ENCODE results near the gene EVI5. TPM values are rescaled to one million over a fixed set of nuclear protein-coding genes. Genes with fewer than 3 reads are reported as not detected.
"Not testable (repeated sequence)": the region's sequence is repeated elsewhere in the genome, so short reads cannot be mapped to it uniquely, and the experiment has no call there.

The EVI5 gene
- total RNA-seq, 2 experiments from 2014 or later: 13.6 to 13.8 TPM

GRCh38 chr1:92746255-92746654 lies 38.7 kb downstream of the EVI5 start:
- H3K27ac Mint-ChIP-seq, H3K4me3 Mint-ChIP-seq, H3K9me3 Mint-ChIP-seq, H3K4me1 Mint-ChIP-seq, H3K36me3 Mint-ChIP-seq, H3K27me3 Mint-ChIP-seq, DNase-seq: not testable (repeated sequence)

DNA sequence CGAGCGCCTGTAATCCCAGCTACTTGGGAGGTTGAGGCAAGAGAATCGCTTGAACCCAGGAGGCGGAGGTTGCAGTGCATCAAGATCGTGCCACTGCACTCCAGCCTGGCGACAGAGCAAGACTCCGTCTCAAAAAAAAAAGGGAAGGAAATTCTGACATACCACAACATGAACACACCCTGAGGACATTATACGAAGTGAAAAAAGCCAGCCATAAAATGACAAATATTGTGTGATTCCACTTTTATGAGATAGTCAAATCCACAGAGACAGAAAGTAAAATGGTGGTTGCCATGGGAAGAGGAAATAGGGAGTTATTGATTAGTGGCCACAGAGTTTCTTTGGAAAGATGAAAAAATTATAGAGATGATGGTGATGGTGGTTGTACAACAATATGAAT lies 41.7 kb downstream of the EVI5 start:
- Mint-ChIP-seq H3K9me3 (no peaks in the 10 kb centered on the region), H3K27me3 (no peaks in the 10 kb centered on the region), H3K4me1 (no peaks in the 10 kb centered on the region), H3K27ac (no peak overlapping the region), H3K36me3 (no peaks in the 10 kb centered on the region), H3K4me3 (no peak overlapping the region)
- DNase-seq: no peak

DNA sequence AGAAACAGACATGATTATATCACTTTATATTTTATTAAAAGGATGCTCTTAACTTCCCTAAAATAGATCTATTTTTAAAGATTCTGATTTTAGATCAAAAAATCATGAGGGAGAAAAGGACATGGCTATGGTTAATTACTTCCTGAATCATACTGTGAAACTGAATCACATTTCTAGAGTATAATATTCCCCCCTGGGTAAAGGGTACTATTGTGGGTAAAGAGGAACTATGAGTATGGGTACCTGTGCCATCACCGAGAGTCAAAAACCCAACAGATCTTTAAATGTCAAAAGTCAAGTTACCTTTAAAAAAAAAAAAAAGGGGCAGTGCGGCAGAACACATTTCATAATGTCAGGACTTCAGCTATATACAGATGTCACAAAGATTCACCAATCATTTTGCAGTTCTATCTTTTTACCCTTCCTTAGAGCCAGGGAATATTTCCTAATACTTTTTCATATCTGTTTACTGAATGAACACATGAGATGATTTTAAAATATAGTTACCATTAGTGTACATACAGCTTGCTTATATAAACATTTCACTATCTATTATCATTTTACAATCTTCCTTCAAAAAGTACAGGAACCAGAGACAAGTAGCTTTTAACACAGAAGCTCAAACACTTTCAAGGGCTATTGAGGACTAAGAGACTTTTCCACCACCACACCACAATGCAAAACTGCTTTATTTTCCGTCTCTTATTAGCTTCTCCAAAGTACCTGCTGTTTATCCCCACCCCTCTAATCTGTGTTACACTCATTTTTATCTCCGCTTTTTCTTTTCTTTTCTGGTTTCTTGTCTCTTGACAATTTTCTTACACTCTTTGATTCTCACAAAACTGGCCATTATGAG lies 45.0 kb downstream of the EVI5 start:
- no peaks in the 10 kb centered on the region for H3K36me3 Mint-ChIP-seq
- H3K4me3 Mint-ChIP-seq: no peak overlapping the region
- H3K27ac Mint-ChIP-seq: no peak overlapping the region
- peaks cover 4% of the 10 kb centered on the region for H3K27me3 Mint-ChIP-seq
- no peaks in the 10 kb centered on the region for H3K9me3 Mint-ChIP-seq
- no peaks in the 10 kb centered on the region for H3K4me1 Mint-ChIP-seq
- DNase-seq: no peak

DNA sequence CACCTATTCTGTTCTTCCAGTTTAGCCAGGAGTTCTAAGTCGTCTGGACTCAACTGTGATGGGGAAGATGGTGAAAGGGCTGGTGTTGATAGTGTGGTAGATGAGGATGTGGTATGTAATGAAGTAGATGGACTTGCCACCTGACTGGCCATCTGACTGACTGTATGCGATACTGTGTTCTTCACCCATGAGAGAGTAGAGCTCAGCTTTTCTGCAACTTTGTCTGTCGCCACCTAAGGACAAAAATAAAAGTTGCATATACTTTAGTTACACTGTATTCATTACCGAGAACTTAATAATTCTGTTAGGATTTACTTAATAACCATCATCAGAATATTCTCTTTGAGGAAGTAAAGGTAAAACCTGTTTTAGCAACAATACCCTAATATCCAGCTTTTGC lies 48.5 kb downstream of the EVI5 start:
- peaks cover 4% of the 10 kb centered on the region for H3K27me3 Mint-ChIP-seq
- H3K27ac Mint-ChIP-seq: no peak overlapping the region
- H3K4me1 Mint-ChIP-seq: no peaks in the 10 kb centered on the region
- H3K9me3 Mint-ChIP-seq: peaks cover 2% of the 10 kb centered on the region
- no peaks in the 10 kb centered on the region for H3K36me3 Mint-ChIP-seq
- no peak overlapping the region for H3K4me3 Mint-ChIP-seq
- no peak for DNase-seq

DNA sequence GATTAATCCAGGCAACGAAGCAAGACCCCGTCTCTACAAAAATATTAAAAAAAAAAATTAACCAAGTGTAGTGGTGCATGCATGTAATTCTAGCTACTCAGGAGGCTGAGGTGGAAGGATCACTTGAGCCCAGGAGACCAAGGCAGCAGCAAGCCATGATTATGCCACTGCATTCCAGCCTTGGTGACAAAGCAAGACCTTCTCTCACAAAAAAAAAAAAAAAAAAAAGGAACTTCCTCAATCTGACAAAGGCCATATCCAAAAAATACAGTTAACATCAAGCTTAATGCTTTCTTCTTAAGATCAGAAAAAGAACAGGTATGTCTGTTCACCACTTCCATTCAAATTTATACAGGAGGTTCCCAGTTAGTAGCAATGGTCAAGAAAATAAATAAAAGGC lies 54.4 kb downstream of the EVI5 start:
- H3K36me3 Mint-ChIP-seq: no peaks in the 10 kb centered on the region

GRCh38 chr1:92728697-92729096 lies 56.2 kb downstream of the EVI5 start:
- Mint-ChIP-seq H3K27me3 (peaks cover 3% of the 10 kb centered on the region), H3K27ac (no peak overlapping the region), H3K9me3 (peaks cover 2% of the 10 kb centered on the region), H3K4me3 (no peak overlapping the region), H3K4me1 (peaks cover 4% of the 10 kb centered on the region), H3K36me3 (no peaks in the 10 kb centered on the region)
- DNase-seq: no peak

More for the DNA sequence above, 54.4 kb downstream of the EVI5 start:
- Mint-ChIP-seq H3K9me3 (peaks cover 2% of the 10 kb centered on the region), H3K4me3 (no peak overlapping the region), H3K4me1 (peaks cover 4% of the 10 kb centered on the region), H3K27ac (no peak overlapping the region), H3K27me3 (peaks cover 3% of the 10 kb centered on the region)
- DNase-seq: no peak

GRCh38 chr1:92723713-92724112 lies 61.2 kb downstream of the EVI5 start:
- H3K36me3 Mint-ChIP-seq, H3K27me3 Mint-ChIP-seq, DNase-seq: not testable (repeated sequence)

DNA sequence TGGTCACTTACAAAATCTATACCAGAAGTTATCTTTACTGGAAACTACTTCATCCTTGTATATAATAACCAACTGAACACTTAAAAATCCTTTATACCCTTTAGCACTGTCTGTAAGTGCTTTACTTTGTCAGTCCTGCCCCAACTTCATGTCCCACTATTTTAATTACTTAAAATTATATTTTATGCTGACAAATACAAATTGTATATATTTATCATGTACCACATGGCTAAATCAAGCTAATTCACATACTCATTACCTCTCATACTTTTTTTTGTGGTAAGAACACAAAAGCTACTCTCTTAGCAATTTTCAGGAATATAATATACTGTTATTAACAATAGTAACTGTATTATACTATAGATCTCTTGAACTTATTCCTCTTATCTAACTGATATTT lies 63.0 kb downstream of the EVI5 start:
- H3K27me3 Mint-ChIP-seq: peaks cover 11% of the 10 kb centered on the region
- H3K4me1 Mint-ChIP-seq: no peaks in the 10 kb centered on the region
- DNase-seq: no peak
- H3K27ac Mint-ChIP-seq: no peak overlapping the region
- H3K9me3 Mint-ChIP-seq: peaks cover 2% of the 10 kb centered on the region
- H3K36me3 Mint-ChIP-seq: peaks cover 3% of the 10 kb centered on the region
- no peak overlapping the region for H3K4me3 Mint-ChIP-seq

More at GRCh38 chr1:92723713-92724112, 61.2 kb downstream of the EVI5 start:
- not testable (repeated sequence) for H3K4me3 Mint-ChIP-seq, H3K4me1 Mint-ChIP-seq, H3K27ac Mint-ChIP-seq, H3K9me3 Mint-ChIP-seq

DNA sequence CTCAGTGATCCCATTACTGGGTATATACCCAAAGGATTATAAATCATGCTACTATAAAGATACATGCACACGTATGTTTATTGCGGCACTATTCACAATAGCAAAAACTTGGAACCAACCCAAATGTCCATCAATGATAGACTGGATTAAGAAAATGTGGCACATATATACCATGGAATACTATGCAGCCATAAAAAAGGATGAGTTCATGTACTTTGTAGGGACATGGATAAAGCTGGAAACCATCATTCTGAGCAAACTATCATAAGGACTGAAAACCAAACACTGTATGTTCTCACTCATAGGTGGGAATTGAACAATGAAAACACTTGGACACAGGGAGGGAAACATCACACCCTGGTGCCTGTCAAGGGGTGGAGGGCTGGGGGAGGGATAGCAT lies 63.8 kb downstream of the EVI5 start:
- peaks cover 14% of the 10 kb centered on the region for H3K27me3 Mint-ChIP-seq
- H3K27ac Mint-ChIP-seq, H3K4me1 Mint-ChIP-seq, H3K36me3 Mint-ChIP-seq, H3K4me3 Mint-ChIP-seq, DNase-seq, H3K9me3 Mint-ChIP-seq: not testable (repeated sequence)

DNA sequence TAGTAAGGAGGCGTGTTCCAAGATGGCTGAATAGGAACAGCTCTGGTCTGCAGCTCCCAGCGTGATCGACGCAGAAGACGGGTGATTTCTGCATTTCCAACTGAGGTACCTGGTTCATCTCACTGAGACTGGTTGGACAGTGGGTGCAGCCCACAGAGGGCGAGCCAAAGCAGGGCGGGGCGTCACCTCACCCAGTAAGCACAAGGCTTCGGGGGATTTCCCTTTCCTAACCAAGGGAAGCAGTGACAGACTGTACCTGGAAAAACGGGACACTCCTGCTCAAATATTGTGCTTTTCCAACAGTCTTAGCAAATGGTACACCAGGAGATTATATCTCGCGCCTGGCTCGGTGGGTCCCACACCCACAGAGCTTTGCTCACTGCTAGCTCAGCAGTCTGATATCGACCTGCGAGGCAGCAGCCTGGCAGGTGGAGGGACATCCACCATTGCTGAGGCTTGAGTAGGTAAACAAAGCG lies 69.4 kb downstream of the EVI5 start:
- not testable (repeated sequence) for H3K36me3 Mint-ChIP-seq, H3K9me3 Mint-ChIP-seq, DNase-seq, H3K4me1 Mint-ChIP-seq, H3K27ac Mint-ChIP-seq, H3K4me3 Mint-ChIP-seq
- peaks cover 20% of the 10 kb centered on the region for H3K27me3 Mint-ChIP-seq

DNA sequence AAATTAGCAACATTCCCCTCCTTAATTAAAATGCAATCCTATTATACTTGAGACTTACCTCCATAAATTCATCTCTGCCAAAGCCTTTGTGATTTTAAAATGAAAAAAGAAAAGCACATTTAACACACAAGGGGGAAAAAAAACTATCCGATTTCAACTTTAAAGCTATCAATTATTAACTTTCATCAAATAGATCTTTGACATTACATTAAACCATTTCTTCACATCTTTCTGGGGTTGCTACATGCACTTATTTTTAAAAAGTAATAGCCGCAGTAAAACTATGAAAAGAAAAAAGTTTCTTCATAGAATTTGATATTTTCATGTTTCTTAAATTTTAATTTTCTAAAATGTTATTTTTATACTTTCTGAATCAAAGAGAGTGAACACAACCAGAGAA lies 71.0 kb downstream of the EVI5 start:
- Mint-ChIP-seq H3K4me1 (no peaks in the 10 kb centered on the region), H3K9me3 (peaks cover 2% of the 10 kb centered on the region), H3K36me3 (no peaks in the 10 kb centered on the region), H3K4me3 (no peak overlapping the region), H3K27me3 (peaks cover 15% of the 10 kb centered on the region), H3K27ac (no peak overlapping the region)
- DNase-seq: no peak

DNA sequence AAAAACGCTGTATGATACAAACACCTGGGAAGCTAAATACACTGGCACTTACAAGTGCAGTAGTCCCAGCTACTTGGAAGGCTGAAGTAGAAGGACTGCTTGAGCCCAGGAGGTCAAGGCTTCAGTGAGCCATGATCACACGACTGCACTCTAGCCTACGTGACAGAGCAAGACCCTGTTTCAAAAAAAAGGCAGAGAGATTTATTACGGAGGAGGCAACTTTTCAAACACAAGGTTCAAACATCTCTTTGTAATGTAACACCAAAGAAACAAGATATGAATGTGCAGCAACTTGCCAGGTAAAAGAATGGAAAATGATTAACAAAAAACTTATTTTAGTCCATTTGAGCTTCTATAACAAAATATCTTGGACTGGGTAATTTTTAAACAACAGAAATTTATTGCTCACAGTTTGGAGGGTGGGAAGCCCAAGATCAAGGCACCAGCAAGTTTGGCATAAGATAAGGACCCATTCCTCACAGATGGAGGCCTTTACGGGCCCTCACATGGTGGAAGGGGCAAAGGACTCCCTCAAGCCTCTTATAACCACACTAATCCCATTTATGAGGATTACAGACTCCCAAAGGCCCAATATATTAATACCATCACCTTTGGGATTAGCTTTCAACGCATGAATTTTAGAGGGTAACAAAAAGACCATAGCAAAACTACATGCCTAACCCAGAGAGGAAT lies 73.3 kb downstream of the EVI5 start:
- no peak overlapping the region for H3K4me3 Mint-ChIP-seq
- no peak overlapping the region for H3K27ac Mint-ChIP-seq
- no peak for DNase-seq
- peaks cover 9% of the 10 kb centered on the region for H3K27me3 Mint-ChIP-seq
- peaks cover 2% of the 10 kb centered on the region for H3K9me3 Mint-ChIP-seq
- no peaks in the 10 kb centered on the region for H3K36me3 Mint-ChIP-seq
- H3K4me1 Mint-ChIP-seq: no peaks in the 10 kb centered on the region

DNA sequence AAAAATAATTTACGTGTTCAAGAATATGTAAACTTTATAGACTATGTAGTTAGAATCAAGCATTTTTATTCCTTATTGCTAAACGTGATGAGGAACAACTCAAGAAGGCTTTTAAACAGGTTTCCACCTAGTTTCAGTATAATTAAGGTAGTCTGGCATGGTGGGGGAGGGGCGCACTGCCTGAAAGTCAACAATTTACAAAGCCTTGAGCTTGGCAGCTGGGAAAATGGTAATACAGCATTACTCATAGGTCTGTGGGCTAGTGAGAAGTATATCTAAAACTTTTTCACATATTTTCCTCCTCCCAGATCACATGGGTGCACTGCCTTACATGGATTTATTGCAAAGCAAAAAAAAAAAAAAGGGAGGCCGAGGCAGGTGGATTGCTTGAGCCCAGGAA lies 75.2 kb downstream of the EVI5 start:
- Mint-ChIP-seq H3K4me1 (no peaks in the 10 kb centered on the region), H3K4me3 (no peak overlapping the region), H3K9me3 (no peaks in the 10 kb centered on the region), H3K36me3 (no peaks in the 10 kb centered on the region), H3K27me3 (no peaks in the 10 kb centered on the region), H3K27ac (no peak overlapping the region)
- DNase-seq: no peak

DNA sequence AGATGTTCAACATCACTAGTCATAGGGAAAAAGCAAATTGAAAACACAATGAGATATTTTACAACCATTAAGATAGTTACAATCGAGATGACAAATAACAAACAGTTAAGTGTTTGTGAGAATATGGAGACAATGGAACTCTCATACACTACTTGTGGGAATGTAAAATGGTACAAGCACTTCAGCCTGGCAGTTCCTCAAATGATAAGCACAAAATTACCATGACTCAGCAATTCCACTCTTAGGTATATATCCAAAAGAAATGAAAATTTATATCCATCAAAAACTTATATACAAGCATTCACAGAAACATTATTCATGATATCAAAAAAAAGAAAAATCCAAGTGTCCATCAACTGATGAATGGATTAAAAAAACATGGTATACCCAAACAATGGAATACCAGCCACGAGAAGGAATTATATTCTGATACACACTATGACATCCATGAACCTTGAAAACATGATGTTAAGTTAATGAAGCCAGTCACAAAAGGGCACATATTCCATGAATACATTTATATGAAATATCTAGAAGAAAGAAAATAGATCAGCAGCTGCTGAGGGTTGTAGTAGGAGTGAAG lies 76.4 kb downstream of the EVI5 start:
- no peaks in the 10 kb centered on the region for H3K9me3 Mint-ChIP-seq
- H3K4me3 Mint-ChIP-seq: no peak overlapping the region
- no peaks in the 10 kb centered on the region for H3K36me3 Mint-ChIP-seq
- H3K4me1 Mint-ChIP-seq: no peaks in the 10 kb centered on the region
- no peak overlapping the region for H3K27ac Mint-ChIP-seq
- peaks cover 4% of the 10 kb centered on the region for H3K27me3 Mint-ChIP-seq
- no peak for DNase-seq

DNA sequence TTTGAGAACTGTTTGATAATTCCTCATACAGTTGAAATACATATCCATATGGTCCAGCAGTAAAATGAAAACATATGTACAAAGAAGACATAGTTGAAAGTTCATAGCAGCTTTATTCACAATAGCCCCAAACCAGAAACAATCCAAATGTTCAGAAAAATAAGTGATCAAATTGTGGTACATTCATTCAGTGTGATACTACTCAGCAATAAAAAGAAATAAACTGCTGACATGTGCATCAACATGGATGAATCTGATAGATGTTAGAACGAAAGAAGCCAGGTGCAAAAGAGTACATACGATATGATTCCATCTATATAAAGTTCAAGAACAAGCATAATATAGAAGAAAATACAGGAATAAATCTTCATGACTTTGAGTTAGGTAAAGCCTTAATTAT lies 77.2 kb downstream of the EVI5 start:
- no peak for DNase-seq
- H3K27me3 Mint-ChIP-seq: peaks cover 4% of the 10 kb centered on the region
- H3K4me1 Mint-ChIP-seq: no peaks in the 10 kb centered on the region
- H3K9me3 Mint-ChIP-seq: no peaks in the 10 kb centered on the region
- H3K36me3 Mint-ChIP-seq: no peaks in the 10 kb centered on the region
- H3K27ac Mint-ChIP-seq: no peak overlapping the region
- H3K4me3 Mint-ChIP-seq: no peak overlapping the region
